Loucy (cell line): ENCODE data around the gene BRINP2.

Experiments
- EZH2phosphoT487 ChIP-seq: fragments of 200-600 bp; IDR thresholded peaks from 2 replicates; pipeline ENCODE4 v1.6.1; 2018; ENCODE audit warnings: antibody characterized with exemption, mild to moderate bottlenecking, moderate library complexity, borderline replicate concordance
- TF ChIP-seq, protein P1 (sequence below): fragments of 200-600 bp; sonication (generic); conservative IDR thresholded peaks from 2 replicates; pipeline ENCODE4 v1.5.1; 2014; ENCODE audit warnings: mild to moderate bottlenecking, antibody characterized with exemption, low read length

DNA sequence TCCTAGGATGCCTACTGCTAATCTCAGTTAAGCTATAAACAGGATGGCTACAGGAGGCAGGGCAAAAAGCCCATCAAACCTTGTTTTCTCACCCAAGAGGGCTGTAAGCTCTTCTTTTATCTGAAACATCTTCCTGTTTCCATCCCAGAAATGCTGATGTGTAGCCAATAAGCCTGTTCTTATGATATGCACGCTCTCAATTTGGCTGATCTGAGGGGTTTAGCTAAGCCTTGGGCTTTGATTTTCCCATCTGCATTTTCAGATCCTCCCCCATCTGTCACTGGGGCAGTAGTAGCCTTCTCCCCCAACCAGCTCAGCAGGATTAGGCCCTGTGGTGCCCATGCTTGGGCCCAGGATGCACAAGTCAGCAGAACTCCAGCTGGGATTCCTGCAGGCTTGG lies 105.0 kb downstream of the BRINP2 start:
- TF ChIP-seq, protein P1, sequence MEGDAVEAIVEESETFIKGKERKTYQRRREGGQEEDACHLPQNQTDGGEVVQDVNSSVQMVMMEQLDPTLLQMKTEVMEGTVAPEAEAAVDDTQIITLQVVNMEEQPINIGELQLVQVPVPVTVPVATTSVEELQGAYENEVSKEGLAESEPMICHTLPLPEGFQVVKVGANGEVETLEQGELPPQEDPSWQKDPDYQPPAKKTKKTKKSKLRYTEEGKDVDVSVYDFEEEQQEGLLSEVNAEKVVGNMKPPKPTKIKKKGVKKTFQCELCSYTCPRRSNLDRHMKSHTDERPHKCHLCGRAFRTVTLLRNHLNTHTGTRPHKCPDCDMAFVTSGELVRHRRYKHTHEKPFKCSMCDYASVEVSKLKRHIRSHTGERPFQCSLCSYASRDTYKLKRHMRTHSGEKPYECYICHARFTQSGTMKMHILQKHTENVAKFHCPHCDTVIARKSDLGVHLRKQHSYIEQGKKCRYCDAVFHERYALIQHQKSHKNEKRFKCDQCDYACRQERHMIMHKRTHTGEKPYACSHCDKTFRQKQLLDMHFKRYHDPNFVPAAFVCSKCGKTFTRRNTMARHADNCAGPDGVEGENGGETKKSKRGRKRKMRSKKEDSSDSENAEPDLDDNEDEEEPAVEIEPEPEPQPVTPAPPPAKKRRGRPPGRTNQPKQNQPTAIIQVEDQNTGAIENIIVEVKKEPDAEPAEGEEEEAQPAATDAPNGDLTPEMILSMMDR, result no peak
- TF ChIP-seq EZH2phosphoT487, result no peak
